Fibroblast of lung (primary cell): ENCODE measurements around the gene GARIN5B. TPM values are rescaled to one million over a fixed set of nuclear protein-coding genes. Genes with fewer than 3 reads are reported as not detected.

Experiments used
- DNase-seq, 2 donors: peaks; one replicate each; pipeline versions ENCODE4 v3.0.0 to v3.0.0-alpha.2; 2010; ENCODE audit warnings: low read depth in 2 of 2
- H2AFZ ChIP-seq: 2 replicates; pipeline ENCODE4 v1.5.1; 2012; ENCODE audit warnings: low read length, control low read depth, inconsistent platforms
- H3K27ac ChIP-seq: 2 replicates; pipeline ENCODE4 v1.5.1; 2011; ENCODE audit warnings: low read length, control low read depth; ENCODE audit not compliant: insufficient read depth
- H3K27me3 ChIP-seq: 2 replicates; pipeline ENCODE4 v1.5.1; 2011; ENCODE audit warnings: mild to moderate bottlenecking, low read length; ENCODE audit not compliant: control insufficient read depth, insufficient read depth
- H3K36me3 ChIP-seq: 2 replicates; pipeline ENCODE4 v1.5.1; 2011; ENCODE audit warnings: low read length; ENCODE audit not compliant: control insufficient read depth, insufficient read depth
- H3K4me1 ChIP-seq: 2 replicates; pipeline ENCODE4 v1.5.1; 2011; ENCODE audit warnings: low read length; ENCODE audit not compliant: control insufficient read depth, insufficient read depth; ENCODE audit errors: extremely low read depth
- H3K4me2 ChIP-seq: 2 replicates; pipeline ENCODE4 v1.5.1; 2011; ENCODE audit warnings: low read length, control low read depth; ENCODE audit not compliant: insufficient read depth; ENCODE audit errors: extremely low read depth
- H3K4me3 ChIP-seq, 4 experiments: fragments of 200-600 bp in 1 of 4; sonication (generic) in 1 of 4; replicated peaks in 1 of 4; 2 replicates each; pipeline ENCODE4 v1.5.1; 2011 to 2016; ENCODE audit warnings: low read length in 4 of 4, low read depth in 3 of 4, mild to moderate bottlenecking in 3 of 4, control low read depth in 2 of 4, inconsistent platforms in 1 of 4, mixed read lengths in 1 of 4; ENCODE audit not compliant: insufficient read depth in 1 of 4; ENCODE audit errors: control extremely low read depth in 1 of 4
- H3K79me2 ChIP-seq: 2 replicates; pipeline ENCODE4 v1.5.1; 2012; ENCODE audit warnings: mild to moderate bottlenecking, low read length, inconsistent platforms; ENCODE audit not compliant: control insufficient read depth, insufficient read depth
- H3K9ac ChIP-seq: 2 replicates; pipeline ENCODE4 v1.5.1; 2011; ENCODE audit warnings: mild to moderate bottlenecking, low read length, control low read depth; ENCODE audit not compliant: insufficient read depth
- H3K9me3 ChIP-seq: 2 replicates; pipeline ENCODE4 v1.5.1; 2012; ENCODE audit warnings: low read depth, low read length; ENCODE audit not compliant: control insufficient read depth, insufficient read depth
- H4K20me1 ChIP-seq: 2 replicates; pipeline ENCODE4 v1.5.1; 2011; ENCODE audit warnings: low read length; ENCODE audit not compliant: control insufficient read depth, insufficient read depth; ENCODE audit errors: extremely low read depth
- CTCF ChIP-seq, 2 donors: IDR thresholded peaks in 1 of 2; conservative IDR thresholded peaks in 1 of 2; 1 replicate in 1 of 2; 2 replicates in 1 of 2; pipeline ENCODE4 v1.5.1; 2011 to 2012; ENCODE audit warnings: low read length in 2 of 2, control low read depth in 1 of 2, inconsistent platforms in 1 of 2, low read depth in 1 of 2, mild to moderate bottlenecking in 1 of 2
- EZH2 ChIP-seq: IDR thresholded peaks from 2 replicates; pipeline ENCODE4 v1.5.1; 2012; ENCODE audit warnings: low read length, control low read depth, mild to moderate bottlenecking; ENCODE audit errors: missing control alignments
- polyA plus RNA-seq, 2 donors: library from polyadenylated mRNA; depleted of rRNA in 1 of 2; stranded (reverse) in 1 of 2; unstranded in 1 of 2; fragments of >200 nt; gene quantifications; 2 replicates each; pipeline ENCODE4 v1.2.1, GENCODE V29; 2011 to 2012; ENCODE audit warnings: missing spikeins in 1 of 2
- total RNA-seq: library from RNA; depleted of rRNA; stranded (reverse); fragments of >200 nt; gene quantifications from 2 replicates; pipeline ENCODE4 v1.2.1, GENCODE V29; 2014

Gene GARIN5B
- total and polyA plus RNA-seq, 2 donors (not counting 1 experiment from before 2014, with no cell fraction given) = not detected

- no peak overlapping the region for H2AFZ ChIP-seq
- no peak overlapping the region for H3K4me3 ChIP-seq
- TF ChIP-seq CTCF (conservative IDR thresholded peaks at IDR 0.05 in 1 of 2, IDR thresholded peaks at IDR 0.05 in 1 of 2; ENCODE audit: low read depth in 1 of 2, low read length in 2 of 2) (no peak), EZH2 (no peak)
- H3K9ac ChIP-seq = no peak overlapping the region
- no peak overlapping the region for H3K4me2 ChIP-seq
- no peak overlapping the region for H3K27ac ChIP-seq
- H3K79me2 ChIP-seq = no peaks in the 10 kb centered on the region
- peaks cover 2% of the 10 kb centered on the region for H3K36me3 ChIP-seq
- H3K27me3 ChIP-seq = peaks cover 13% of the 10 kb centered on the region
- no peak for DNase-seq
- H4K20me1 ChIP-seq = no peaks in the 10 kb centered on the region
- peaks cover 2% of the 10 kb centered on the region for H3K4me1 ChIP-seq
- H3K9me3 ChIP-seq = no peaks in the 10 kb centered on the region
Observed at GRCh38 chr19:55347442-55348009, 15.5 kb downstream of the GARIN5B start.

- no peak for DNase-seq
- Histone ChIP-seq H4K20me1 (no peaks in the 10 kb centered on the region), H3K4me3 (no peak overlapping the region), H3K79me2 (no peaks in the 10 kb centered on the region), H3K4me2 (no peak overlapping the region), H3K9me3 (no peaks in the 10 kb centered on the region), H2AFZ (no peak overlapping the region), H3K9ac (no peak overlapping the region), H3K27ac (no peak overlapping the region), H3K27me3 (peaks cover 7% of the 10 kb centered on the region), H3K36me3 (peaks cover 2% of the 10 kb centered on the region), H3K4me1 (peaks cover 2% of the 10 kb centered on the region)
- TF ChIP-seq EZH2 = no peak
- TF ChIP-seq CTCF (conservative IDR thresholded peaks at IDR 0.05 in 1 of 2, IDR thresholded peaks at IDR 0.05 in 1 of 2; ENCODE audit: low read depth in 1 of 2, low read length in 2 of 2) = no peak
Observed at GRCh38 chr19:55346725-55347441, 16.2 kb downstream of the GARIN5B start.

- Histone ChIP-seq H4K20me1 (no peaks in the 10 kb centered on the region), H3K36me3 (peaks cover 4% of the 10 kb centered on the region), H3K27me3 (no peaks in the 10 kb centered on the region), H3K27ac (no peak overlapping the region), H3K4me2 (no peak overlapping the region), H2AFZ (no peak overlapping the region), H3K4me3 (no peak overlapping the region), H3K4me1 (peaks cover 5% of the 10 kb centered on the region), H3K9ac (no peak overlapping the region), H3K9me3 (no peaks in the 10 kb centered on the region), H3K79me2 (no peaks in the 10 kb centered on the region)
- TF ChIP-seq EZH2 (no peak), CTCF (conservative IDR thresholded peaks at IDR 0.05 in 1 of 2, IDR thresholded peaks at IDR 0.05 in 1 of 2; ENCODE audit: low read depth in 1 of 2, low read length in 2 of 2) (no peak)
- DNase-seq = peak; percentile 41 to 46
Observed at GRCh38 chr19:55345818-55346724, 17.0 kb downstream of the GARIN5B start.
